Measurements from ENCODE around the gene CCNY.

CCNY gene

DNA sequence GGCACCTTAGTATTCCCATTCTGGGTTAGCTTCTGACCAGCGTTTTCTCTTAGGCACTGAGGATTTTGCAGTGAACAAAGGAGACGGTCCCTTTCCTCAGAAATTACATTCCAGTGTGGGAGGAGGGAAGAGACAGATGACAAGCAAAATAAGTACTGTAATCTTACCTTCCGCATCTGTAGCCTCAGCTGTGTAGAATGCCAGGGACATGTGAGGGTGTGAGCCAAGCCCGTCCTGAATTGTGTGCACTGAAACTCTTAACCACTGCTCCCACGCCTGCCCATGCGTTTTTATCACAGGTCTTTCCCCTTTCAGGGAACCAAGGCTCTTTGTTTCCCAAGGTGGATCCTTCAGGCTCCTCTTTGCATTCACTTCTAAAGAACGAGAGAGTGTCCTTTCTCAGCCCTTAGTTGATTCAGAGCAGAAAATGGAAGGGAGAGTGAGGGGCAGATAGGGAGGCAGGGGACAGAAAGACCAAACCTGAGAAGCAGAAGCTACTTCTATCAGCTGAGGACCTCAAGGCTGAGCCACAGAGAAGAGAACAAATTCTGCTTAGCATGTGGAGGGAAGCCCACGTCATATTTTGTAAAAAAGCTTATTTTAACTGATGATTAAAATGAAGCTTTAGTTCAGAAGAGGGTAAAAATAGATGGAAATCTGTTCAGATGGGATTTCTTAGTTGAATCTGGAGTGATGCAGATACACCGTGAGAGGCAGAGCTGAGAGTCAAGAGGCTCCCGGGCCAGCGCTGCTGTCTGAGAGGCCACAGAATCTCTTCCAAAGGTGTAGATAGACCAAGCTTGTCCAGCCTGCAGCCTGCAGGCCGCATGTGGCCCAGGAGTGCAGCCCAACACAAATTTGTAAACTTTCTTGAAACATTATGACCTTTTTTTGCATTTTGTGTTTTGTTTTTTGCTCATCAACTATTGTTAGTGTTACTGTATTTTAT, 122.5 kb downstream of the CCNY start:
- DNase-seq, result no peak

DNA sequence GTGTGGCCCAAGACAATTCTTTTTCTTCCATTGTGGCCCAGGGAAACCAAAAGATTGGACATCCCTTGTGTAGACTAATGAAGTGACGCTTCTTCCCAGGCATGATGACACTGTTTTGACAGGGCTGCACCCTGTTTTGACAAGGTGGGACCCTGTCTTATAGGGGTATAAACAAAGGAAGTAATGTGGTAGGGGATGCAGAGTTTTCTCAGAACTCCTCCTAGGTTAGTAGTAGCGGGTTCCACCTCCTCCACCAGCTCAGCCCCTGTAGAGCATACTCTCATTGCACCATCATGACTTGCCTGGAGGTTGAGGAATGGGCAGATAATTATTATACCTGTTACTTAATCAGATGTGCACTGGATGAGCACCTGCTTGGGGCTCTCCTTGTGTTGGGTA, 123.1 kb downstream of the CCNY start:
- no peak for DNase-seq

DNA sequence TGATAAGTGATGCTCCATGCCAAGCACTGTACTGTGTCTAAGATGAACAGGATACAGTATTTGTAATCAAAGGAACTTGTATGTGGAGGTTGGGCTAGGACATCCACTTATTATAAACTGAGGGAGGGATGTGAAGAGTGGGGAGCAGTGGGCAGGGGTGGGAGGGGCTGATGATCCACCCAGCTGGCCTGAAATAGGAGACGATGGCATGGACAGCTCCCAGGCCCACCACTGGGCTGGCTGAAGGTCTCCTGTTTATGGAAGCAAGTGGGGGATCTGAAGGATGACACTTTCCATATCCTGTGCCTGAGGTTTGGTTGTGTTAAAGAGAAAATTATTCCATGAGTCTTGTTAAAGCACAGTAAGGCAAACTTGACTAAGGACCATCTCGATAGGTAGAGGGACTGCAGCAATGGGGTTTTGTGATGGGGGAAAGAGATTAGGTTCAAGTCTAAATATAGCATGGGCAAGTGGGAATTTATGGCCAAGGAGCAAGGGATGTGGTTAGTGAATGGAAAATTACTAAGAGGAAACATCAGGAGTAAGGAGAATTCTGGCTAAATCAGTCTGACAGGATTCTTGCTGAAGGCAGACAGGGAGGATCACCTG, 124.6 kb downstream of the CCNY start:
- DNase-seq, result no peak

DNA sequence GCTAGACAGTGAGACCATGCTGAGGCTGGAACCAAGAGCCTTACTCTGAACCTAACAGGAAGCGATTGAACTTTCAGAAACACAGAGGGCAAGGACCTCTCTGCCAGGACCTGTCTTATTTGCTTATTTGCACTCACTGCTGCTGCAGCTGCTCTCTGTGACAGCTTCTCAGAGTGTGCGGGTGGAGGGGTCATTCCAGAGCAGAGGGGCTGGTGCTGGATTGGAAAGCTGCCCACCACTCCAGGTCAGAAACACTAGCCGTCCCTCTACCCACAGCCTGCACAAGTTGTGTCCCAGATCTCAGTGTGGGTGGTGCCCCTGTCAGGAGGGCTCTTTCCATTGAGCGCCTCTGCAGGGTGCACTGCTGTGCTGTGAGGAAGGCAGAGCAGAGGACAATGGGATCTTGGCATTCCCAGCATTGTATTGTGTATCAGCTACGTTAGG, 126.2 kb downstream of the CCNY start:
- no peak for DNase-seq

DNA sequence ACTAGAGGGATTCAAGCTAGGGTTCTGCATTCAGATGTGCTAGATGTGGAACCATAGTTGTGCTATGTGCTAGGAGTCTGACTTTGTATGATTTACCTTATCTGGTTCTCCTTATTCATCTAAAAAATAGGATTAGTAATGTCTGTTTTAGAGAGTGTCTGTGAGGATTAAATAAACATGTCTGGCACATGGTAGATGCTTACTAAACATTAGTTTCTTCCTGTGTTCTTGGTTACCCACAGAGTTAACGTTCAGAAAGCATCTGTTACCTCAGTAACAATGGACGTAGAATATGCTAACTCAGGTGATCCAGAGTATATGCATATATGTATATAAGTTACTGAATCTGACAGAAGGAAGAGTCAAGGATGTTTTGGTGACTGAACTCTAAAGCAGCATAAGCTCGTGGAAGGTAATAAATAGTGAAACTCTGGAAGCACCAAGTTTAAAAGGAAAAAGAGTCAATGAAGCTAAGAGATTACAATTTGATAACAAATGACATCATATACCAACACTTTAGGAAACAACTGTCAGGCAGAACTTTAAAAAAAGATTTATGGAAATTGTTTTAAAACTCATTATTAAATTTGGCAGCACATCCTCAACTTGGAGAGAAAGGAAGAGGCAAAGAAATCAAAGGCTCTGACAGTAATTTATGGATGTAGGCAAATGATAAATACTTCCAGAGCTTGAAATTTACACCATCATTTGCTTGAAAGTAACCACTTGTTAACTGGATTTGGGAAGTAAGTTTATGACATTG, 127.0 kb downstream of the CCNY start:
- DNase-seq, result no peak

DNA sequence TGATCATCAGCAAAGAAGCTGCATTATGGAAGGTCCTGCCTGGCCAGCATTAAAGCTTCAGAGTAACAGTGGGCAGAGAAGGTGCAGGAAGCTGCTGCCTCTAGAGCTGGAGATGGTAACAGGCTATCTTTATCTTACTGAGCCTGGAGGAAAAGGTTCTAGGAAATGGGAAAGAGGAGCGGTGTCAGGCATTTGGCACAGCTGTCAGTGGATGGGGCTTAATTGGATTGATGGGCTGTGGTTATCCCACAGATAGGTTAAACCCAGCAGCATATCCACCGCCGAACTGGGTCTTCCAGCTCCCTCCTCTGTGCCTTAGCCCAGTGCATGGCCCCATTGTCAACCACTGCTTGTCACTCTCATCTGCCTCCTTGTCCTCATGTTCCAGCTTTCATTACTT, 127.6 kb downstream of the CCNY start:
- DNase-seq, result no peak

DNA sequence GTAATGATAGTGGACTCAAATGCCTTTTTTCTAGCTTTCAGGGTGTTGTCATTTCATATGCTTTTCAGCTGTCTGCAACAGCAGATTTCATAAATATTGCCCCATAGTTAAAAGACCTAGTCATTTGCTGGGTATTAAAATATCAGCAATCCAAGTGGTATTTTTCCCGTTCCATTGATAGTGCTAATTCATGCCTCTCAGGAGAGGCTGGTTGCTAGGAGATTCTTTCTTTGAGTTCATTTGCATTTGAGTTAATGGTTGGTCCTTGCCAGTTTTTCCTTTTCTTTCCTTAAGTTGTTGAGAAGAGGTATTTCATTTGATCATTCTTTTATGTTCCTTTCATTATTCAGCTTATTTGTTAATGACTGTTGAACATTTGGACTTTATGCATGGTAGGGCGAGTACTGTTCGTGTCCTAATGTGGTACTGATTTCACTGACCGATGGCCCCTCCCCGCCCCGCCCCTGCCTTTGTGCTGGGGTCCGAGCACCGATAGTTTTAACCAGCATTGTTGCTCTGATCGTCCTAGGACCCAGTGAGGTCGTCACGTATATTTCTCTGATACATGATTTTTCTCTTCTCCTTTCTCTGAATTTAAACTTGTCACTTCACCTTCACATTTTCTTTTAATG, 128.6 kb downstream of the CCNY start:
- no peak for DNase-seq

DNA sequence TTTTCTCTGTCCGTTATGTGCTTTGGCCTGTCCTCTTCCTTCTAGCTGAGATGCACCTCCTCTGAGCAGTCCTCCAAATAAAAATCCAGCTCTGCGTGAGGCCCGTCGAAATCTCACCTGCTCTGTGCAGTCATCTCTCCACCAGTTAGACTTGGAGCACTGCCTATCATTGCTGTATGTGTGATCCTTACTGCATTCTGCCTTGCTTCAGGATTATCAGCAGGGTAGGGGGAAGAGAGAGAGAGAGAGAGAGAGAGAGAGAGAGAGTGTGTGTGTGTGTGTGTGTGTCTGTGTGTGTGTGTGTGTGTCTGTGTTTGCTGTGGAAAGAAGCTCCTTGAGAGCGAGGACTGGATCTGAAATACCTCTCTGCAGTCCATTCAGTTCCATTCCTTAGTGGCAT, 129.4 kb downstream of the CCNY start:
- DNase-seq, result no peak

DNA sequence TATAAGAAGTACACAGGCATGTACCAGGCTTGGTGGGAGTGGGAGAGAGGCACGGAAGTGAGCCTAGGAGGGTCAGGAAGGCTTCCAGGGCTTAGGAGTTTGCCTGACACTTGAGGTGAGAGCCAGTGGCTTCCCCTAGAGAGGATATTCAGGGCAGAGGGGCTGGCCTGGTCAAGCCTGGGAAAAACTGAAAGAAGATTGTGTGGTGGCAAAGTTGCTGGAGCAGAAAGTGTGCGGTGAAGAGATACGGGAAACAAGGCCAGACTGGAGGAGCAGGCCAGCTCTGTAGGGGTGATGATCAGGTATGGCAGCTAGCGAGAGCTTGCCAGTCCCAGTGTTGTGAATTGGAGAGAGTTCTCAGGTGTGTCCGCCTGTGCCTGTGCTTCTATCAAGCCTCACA, 129.9 kb downstream of the CCNY start:
- DNase-seq, result no peak

DNA sequence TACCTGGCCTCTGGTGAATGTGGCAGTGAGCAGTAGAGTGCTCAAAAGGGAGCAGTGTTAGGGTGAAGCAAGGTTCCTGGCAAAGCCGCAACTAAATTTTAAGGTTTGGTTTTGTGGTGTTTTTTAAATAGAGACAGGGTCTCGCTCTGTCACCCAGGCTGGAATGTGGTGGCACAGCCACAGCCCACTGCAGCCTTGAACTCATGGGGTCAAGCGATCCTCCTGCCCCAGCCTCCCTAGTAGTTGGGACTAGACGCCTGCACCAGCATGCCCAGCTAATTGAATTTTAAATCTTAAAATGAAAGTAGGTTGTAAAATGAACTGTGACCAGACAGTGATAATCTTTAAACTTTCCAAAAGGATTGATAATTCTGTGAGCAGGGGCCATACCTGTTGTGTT, 130.4 kb downstream of the CCNY start:
- no peak for DNase-seq

DNA sequence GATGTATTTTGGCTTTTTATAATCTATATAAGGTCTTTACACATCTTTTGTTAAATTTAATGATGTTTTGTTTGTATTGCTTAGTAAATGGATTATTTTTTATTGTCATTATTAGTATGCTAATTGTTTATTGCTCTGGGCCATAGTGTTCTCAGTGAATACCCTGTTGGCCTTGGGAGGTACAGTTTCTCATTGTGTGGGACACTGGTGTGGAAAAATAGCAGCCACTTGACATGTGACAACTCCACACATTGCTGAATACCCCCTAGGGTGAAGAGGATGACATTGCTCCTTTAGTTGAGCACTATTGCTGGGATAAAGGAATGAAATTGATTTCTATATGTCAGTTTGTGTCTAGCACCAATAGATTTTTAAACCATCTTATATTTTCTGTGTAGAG, 130.9 kb downstream of the CCNY start:
- DNase-seq, result no peak

DNA sequence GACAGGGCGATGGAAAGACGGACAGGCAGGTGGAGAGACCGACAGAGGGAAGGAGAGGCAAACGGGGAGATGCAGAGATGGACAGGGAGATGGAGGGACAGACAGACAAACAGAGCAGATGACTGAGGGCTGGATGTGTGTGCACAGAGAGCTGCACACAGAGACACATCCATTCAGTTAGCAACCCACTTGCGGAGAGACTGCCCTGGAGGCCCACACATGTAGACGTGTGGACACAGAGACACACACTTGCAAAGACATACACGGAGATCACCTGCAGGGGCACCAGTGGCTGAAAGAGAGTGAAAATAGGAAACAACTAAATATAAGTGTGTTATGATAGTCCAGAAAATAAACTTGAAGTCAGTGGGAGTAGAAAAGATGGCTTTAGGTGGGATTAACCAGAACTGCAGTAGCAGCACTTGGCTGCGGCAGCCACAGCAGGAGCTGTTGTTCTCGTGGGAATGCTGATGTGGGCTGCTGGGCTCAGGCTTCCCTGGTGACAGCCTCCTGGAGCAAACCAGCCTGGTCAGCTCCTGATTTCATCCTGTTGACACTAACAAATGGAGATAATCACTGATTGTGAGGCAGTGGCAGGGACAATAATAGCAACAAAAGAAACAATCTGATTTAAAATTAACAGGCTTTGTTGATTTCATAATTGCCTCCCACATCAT, 134.1 kb downstream of the CCNY start:
- no peak for DNase-seq

DNA sequence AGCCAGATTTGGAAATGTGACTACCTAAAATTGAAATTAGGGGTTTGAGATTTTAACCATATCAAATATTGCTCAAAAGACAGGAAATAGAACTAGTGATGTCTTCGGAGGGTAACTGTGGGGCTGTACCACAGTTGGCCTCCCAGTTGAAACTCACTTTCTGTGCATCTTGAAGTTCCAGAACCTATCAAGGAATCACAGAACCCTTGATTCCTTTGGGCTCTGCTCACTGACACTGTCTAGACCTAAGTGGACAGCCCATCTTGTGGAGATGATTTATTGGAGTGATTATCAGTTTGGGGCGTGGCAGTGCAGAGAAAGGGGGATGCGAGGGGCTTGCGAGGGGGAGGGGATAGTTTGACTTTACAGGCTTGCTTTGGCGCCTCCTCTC, 134.6 kb downstream of the CCNY start:
- DNase-seq, result no peak

DNA sequence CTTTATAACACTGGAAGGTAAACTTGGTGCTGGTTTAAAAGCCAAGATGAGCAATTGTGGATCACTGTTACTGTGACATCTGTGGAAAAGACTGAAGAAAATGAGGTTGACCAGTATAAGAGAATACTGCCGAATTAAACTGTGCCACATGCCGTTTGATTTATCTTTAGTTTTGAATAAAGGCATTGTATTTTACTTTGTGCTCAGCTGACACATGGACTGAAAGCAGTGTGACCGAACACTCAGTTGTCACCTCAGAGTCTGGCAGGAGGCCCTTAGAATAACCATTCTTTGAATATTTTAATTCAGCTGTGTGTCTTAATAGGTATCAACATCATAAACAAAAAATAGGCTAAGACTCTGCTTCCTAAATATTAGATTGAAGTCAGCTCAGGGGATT, 135.1 kb downstream of the CCNY start:
- DNase-seq, result no peak

DNA sequence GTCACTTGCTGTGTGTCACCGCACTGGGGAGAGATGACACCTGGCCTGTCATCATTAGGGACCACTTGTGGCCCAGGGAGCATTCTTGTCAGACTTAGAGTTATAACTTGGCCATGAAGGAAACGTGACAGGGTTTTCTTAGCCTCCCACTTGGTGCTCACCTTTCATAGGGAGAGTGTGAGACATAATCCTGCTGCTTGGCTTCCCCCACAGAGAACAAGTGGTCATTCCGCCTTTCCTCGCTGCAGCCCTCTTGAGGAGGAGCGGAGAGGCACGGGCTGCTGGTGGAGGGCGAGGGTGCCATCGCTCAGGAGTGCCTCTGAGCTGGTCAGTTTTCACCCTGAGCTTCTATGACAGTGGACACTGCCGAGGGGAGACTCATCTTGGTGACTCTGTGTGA, 143.8 kb downstream of the CCNY start:
- no peak for DNase-seq

DNA sequence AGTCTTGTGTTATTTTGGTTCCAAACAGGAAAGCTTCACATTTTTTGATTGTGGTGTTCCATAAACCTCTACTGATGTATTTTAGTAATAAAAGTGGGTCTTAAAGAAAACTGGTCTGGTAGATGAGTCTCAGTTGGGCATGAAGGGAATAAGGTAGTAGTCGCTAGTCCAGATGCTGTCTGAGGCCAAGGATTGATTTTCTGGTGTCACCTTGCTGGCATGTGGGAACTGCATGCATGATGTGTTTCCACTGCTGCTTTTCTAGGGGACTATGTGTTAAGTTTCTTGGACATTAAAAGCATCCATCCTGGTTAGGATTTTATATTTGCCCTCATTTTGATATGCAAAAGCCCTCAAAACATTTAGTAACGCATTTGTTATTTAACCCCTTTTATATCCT, 145.1 kb downstream of the CCNY start:
- DNase-seq, result no peak

DNA sequence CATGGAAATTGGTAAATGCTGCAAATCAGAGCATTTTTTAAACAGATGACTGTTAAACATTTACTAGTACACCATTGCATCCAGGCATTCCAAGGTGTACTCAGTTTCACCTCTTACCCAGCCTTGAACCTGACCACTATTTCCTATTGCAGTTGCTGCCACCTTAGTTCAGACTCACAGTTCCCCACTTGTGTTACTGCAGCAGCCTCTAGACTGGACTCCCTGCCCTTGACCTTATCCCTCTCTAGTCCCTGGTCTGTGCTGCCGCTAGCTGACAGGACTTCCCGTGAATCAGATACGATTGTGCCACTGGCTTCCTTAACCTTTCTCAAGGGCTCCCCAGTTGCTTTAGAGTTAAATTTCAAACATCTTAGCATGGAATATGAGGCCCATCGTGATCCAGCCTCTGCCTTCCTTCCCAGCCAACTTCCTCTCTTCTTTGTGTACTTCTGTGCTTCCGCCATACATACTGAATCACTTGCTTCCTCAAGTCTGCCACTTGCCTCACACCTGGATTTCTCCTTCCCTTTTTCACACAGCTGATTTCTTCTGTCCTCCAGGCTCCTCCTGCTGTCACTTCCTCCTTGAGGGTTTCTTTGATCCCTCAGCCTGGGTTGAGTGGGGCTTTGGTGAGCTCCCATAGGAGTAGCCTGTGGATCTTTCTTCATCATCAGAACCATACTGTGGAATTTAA, 150.1 kb downstream of the CCNY start:
- DNase-seq, result no peak

DNA sequence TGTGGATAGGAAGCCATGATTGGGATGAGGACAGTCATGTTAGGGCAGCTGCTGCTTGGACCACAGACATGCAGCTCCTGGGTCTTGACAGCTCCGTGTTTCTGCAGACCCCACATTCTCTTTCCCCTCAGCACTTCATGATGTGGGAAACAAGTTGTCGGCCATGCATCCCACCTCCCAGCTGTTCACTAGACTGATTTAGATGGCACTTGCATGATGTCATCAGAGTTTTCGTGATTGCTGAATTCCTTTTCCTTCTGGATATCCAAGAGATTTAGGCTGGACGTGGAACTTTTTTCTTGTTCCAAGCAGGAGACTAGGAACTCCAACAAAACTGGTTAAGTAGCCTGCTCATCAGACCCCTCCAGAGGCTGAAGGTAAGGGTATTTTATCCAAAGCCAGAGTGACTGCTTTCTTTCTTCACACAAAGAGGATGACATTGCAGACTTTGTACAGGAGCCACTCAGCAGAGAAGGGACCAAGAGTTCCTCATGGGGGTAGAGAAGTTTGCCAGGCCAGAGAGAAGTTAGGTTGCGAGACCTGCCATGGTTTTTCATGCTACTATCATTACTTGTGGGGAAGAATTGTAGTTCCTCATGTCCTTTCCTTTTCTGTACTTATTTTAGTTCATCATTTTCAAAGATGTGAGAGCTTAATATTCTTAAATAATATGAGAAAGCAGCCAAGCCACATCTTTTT, 151.2 kb downstream of the CCNY start:
- no peak for DNase-seq

DNA sequence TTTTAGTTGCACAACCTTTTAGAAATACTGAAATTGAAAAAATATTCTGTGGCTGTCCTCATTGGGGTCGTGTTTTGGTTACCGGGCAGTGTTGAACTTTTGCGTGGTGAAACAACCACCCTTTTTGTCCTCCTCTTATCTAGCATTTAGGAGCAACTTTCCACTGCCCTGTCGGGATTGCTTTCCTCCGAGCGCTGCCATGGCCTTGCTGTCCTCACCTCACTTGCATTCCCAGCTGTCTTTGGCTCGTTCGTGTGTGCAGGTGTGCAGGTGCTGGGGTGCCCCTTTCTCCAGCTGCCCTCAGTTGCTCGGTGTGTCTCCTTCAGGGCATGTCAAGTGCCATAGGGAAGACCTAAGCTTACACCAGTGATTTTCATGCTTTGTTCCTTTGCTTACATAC, 151.9 kb downstream of the CCNY start:
- DNase-seq, result no peak

DNA sequence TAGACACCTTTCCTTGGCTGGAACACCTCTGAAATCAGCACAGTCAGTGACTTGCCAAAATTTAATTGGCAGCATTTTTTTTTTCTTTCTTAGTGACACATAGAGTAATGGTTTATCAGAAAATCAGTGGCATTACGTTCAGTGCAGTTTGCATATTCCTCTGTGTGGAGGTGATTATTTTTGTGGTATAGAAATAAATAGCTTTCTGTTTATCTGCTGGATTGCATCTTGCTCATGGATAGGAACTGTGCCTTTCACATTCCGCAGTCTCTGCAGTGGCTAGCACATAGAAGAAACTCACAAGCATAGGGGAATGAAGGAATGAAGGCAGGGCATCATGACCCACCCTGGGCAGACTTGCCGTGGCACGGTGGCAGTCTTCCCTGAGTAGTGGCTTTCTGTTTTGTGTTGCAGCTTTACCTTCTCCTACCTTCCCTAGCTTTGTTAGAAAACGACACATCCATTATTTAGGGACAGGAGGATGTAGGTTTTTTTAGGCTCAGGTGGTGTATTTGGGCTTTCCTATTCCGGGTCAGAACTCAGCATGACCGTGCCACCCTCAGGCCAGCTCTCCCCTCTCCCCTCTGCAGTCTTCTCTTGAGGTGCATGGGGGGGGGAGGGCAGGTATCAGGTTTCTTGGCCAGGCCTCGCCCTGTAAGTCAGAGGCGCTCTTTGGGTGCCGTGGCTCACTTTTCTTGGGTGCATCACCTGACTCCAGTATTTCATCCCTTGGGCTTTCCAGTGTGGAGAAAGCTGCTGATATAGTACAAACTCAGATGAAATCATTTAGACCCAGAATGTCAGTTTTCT, 156.3 kb downstream of the CCNY start:
- no peak for DNase-seq
